GM12873 (cell line): Measurements from ENCODE around the gene SCN8A.

Source experiments
- CTCF ChIP-seq: IDR thresholded peaks from 2 replicates; pipeline ENCODE4 v1.5.1; 2012; ENCODE audit warnings: low read depth, mild to moderate bottlenecking, moderate library complexity, low read length, control low read depth; ENCODE audit not compliant: insufficient read depth; ENCODE audit errors: missing control alignments

Gene SCN8A

GRCh38 chr12:51722431-51722830, 131.4 kb downstream of the SCN8A start:
- no peak for TF ChIP-seq CTCF

- TF ChIP-seq CTCF: no peak
Observed at GRCh38 chr12:51726161-51726560, 135.1 kb downstream of the SCN8A start.

GRCh38 chr12:51726931-51727330, 135.9 kb downstream of the SCN8A start:
- TF ChIP-seq CTCF: no peak

GRCh38 chr12:51729331-51729730, 138.3 kb downstream of the SCN8A start:
- no peak for TF ChIP-seq CTCF

- no peak for TF ChIP-seq CTCF
Observed at GRCh38 chr12:51730745-51731144, 139.7 kb downstream of the SCN8A start.

GRCh38 chr12:51740536-51740935, 149.5 kb downstream of the SCN8A start:
- TF ChIP-seq CTCF: no peak

GRCh38 chr12:51744235-51744634, 153.2 kb downstream of the SCN8A start:
- no peak for TF ChIP-seq CTCF

GRCh38 chr12:51744957-51745356, 153.9 kb downstream of the SCN8A start:
- no peak for TF ChIP-seq CTCF
